H1 (cell line): ENCODE results near the gene IRF9. TPM values are rescaled to one million over a fixed set of nuclear protein-coding genes. Genes with fewer than 3 reads are reported as not detected.

Experiments
- CTCF ChIA-PET: fragments of 300-600 bp; sonication (Branson Sonifier 250); formaldehyde crosslinking; loops from one replicate; lab custom pipeline; 2021; ENCODE audit not compliant: partially characterized antibody; lab: Charles Lee
- POLR2A ChIA-PET: fragments of 300-600 bp; sonication (Branson Sonifier 250); formaldehyde crosslinking; loops from one replicate; lab custom pipeline; 2021; ENCODE audit warnings: inconsistent platforms; ENCODE audit not compliant: partially characterized antibody; lab: Charles Lee
- DNase-seq, 2 experiments: peaks; one replicate each; pipeline versions ENCODE4 v3.0.0 to v3.0.0-alpha.2; 2010 to 2022; ENCODE audit warnings: low spot score in 2 of 2, low read depth in 1 of 2, mixed read lengths in 1 of 2
- FAIRE-seq: peaks from 2 replicates; lab custom pipeline; 2011; peaks lifted over from hg19 to GRCh38; lab: Jason Lieb, UNC
- H2AFZ ChIP-seq: 2 replicates; pipeline ENCODE4 v1.8.1; 2012; ENCODE audit warnings: low read length, inconsistent platforms
- H2AK5ac ChIP-seq: 2 replicates; pipeline ENCODE4 v1.6.1; 2013; ENCODE audit warnings: low read depth, low read length
- H2BK120ac ChIP-seq: replicated peaks from 2 replicates; pipeline ENCODE3; 2013; ENCODE audit warnings: low read depth, low read length, inconsistent platforms
- H2BK12ac ChIP-seq: 2 replicates; pipeline ENCODE4 v1.6.1; 2013; ENCODE audit warnings: low read depth, low read length
- H2BK15ac ChIP-seq: 2 replicates; pipeline ENCODE4 v1.6.1; 2013; ENCODE audit warnings: low read length
- H2BK20ac ChIP-seq: 2 replicates; pipeline ENCODE4 v1.6.1; 2013; ENCODE audit warnings: low read length
- H2BK5ac ChIP-seq: 2 replicates; pipeline ENCODE4 v1.6.1; 2013; ENCODE audit warnings: low read depth, low read length
- H3K14ac ChIP-seq: 2 replicates; pipeline ENCODE4 v1.6.1; 2013; ENCODE audit warnings: inconsistent platforms; ENCODE audit not compliant: insufficient read length
- H3K18ac ChIP-seq: 2 replicates; pipeline ENCODE4 v1.6.1; 2013; ENCODE audit warnings: low read length; ENCODE audit errors: extremely low read depth
- H3K23ac ChIP-seq: 2 replicates; pipeline ENCODE4 v1.6.1; 2013; ENCODE audit warnings: inconsistent platforms; ENCODE audit not compliant: insufficient read length
- H3K23me2 ChIP-seq: 2 replicates; pipeline ENCODE4 v1.6.1; 2013; ENCODE audit warnings: low read depth, low read length
- H3K27ac ChIP-seq: 2 replicates; pipeline ENCODE4 v1.6.1; 2011; ENCODE audit warnings: low read depth, low read length, inconsistent platforms
- H3K27me3 ChIP-seq, 4 experiments: replicated peaks in 1 of 4; 1 replicate in 1 of 4; 2 replicates in 3 of 4; pipeline versions ENCODE4 v1.6.1 to v1.8.1; 2011 to 2013; ENCODE audit warnings: low read length in 3 of 4, mild to moderate bottlenecking in 3 of 4, inconsistent platforms in 2 of 4, mixed read lengths in 2 of 4, moderate library complexity in 1 of 4; ENCODE audit not compliant: control insufficient read depth in 3 of 4, insufficient read depth in 3 of 4; ENCODE audit errors: extremely low read depth in 1 of 4
- H3K36me3 ChIP-seq, 4 experiments: 2 replicates each; pipeline versions ENCODE4 v1.6.1 to v1.8.1; 2011 to 2013; ENCODE audit warnings: mild to moderate bottlenecking in 4 of 4, low read length in 3 of 4, moderate library complexity in 2 of 4, control low read depth in 1 of 4, inconsistent platforms in 1 of 4; ENCODE audit not compliant: insufficient read depth in 4 of 4, control insufficient read depth in 2 of 4
- H3K4ac ChIP-seq: replicated peaks from 2 replicates; pipeline ENCODE3; 2013; ENCODE audit warnings: low read length, low read depth, mixed read lengths, inconsistent platforms; ENCODE audit not compliant: insufficient read length
- H3K4me1 ChIP-seq, 4 experiments: replicated peaks in 1 of 4; 1 replicate in 1 of 4; 2 replicates in 3 of 4; pipeline versions ENCODE4 v1.6.1 to v1.8.1; 2011 to 2013; ENCODE audit warnings: low read length in 3 of 4, inconsistent platforms in 2 of 4, mixed read lengths in 1 of 4; ENCODE audit not compliant: insufficient read depth in 4 of 4, control insufficient read depth in 3 of 4
- H3K4me2 ChIP-seq, 2 experiments: 2 replicates each; pipeline versions ENCODE4 v1.6.1 to v1.8.1; 2011 to 2013; ENCODE audit warnings: low read depth in 2 of 2, low read length in 2 of 2, control low read depth in 1 of 2, inconsistent platforms in 1 of 2, mild to moderate bottlenecking in 1 of 2; ENCODE audit not compliant: insufficient read depth in 1 of 2
- H3K4me3 ChIP-seq, 4 experiments: fragments of 200-600, 300-600 bp in 1 of 4; sonication (generic), shearing (Covaris generic), sonication (Bioruptor Twin) in 1 of 4; 2 replicates each; pipeline versions ENCODE4 v1.5.1 to v1.8.1; 2011 to 2016; ENCODE audit warnings: low read length in 4 of 4, low read depth in 3 of 4, control low read depth in 2 of 4, inconsistent platforms in 2 of 4, mild to moderate bottlenecking in 2 of 4, mixed read lengths in 1 of 4, moderate library complexity in 1 of 4; ENCODE audit not compliant: insufficient read depth in 2 of 4; ENCODE audit errors: extremely low read depth in 1 of 4
- H3K56ac ChIP-seq: replicated peaks from 2 replicates; pipeline ENCODE3; 2013; ENCODE audit warnings: low read depth, mild to moderate bottlenecking, mixed read lengths, low read length, inconsistent platforms; ENCODE audit not compliant: insufficient read length
- H3K79me1 ChIP-seq: 2 replicates; pipeline ENCODE4 v1.6.1; 2013; ENCODE audit warnings: low read depth, low read length, control low read depth
- H3K79me2 ChIP-seq, 2 experiments: 2 replicates each; pipeline versions ENCODE4 v1.6.1 to v1.8.1; 2012 to 2013; ENCODE audit warnings: low read length in 2 of 2, mild to moderate bottlenecking in 2 of 2, inconsistent platforms in 1 of 2; ENCODE audit not compliant: insufficient read depth in 2 of 2, control insufficient read depth in 1 of 2
- H3K9ac ChIP-seq, 4 experiments: replicated peaks in 1 of 4; 1 replicate in 1 of 4; 2 replicates in 3 of 4; pipeline versions ENCODE4 v1.6.1 to v1.8.1; 2011 to 2013; ENCODE audit warnings: low read depth in 3 of 4, low read length in 3 of 4, control low read depth in 2 of 4, mild to moderate bottlenecking in 2 of 4, moderate library complexity in 2 of 4, inconsistent platforms in 1 of 4; ENCODE audit errors: extremely low read depth in 1 of 4
- H3K9me3 ChIP-seq, 2 experiments: 2 replicates each; pipeline versions ENCODE4 v1.6.1 to v1.8.1; 2012 to 2013; ENCODE audit warnings: mild to moderate bottlenecking in 2 of 2, moderate library complexity in 2 of 2, control low read depth in 1 of 2, inconsistent platforms in 1 of 2, low read depth in 1 of 2, low read length in 1 of 2, mixed read lengths in 1 of 2; ENCODE audit not compliant: insufficient read depth in 2 of 2
- H4K20me1 ChIP-seq, 2 experiments: replicated peaks in 1 of 2; 2 replicates each; pipeline versions ENCODE3 to v1.8.1; 2011 to 2013; ENCODE audit warnings: inconsistent platforms in 2 of 2, low read length in 2 of 2, mild to moderate bottlenecking in 1 of 2; ENCODE audit not compliant: insufficient read depth in 2 of 2, control insufficient read depth in 1 of 2
- H4K5ac ChIP-seq: 2 replicates; pipeline ENCODE4 v1.6.1; 2013; ENCODE audit warnings: low read length, low read depth, mixed read lengths, inconsistent platforms; ENCODE audit not compliant: insufficient read length
- H4K8ac ChIP-seq: 2 replicates; pipeline ENCODE4 v1.8.0; 2013; ENCODE audit warnings: mild to moderate bottlenecking, moderate library complexity, low read length, inconsistent platforms; ENCODE audit not compliant: insufficient read depth; ENCODE audit errors: extremely low read depth
- H4K91ac ChIP-seq: replicated peaks from 2 replicates; pipeline ENCODE3; 2013; ENCODE audit warnings: low read length, mixed read lengths, inconsistent platforms; ENCODE audit not compliant: insufficient read length
- BRCA1 ChIP-seq: IDR thresholded peaks from 2 replicates; pipeline ENCODE4 v1.6.1; 2012; ENCODE audit warnings: low read depth, low read length, improper control_type of control experiment
- CREB1 ChIP-seq: IDR thresholded peaks from 2 replicates; pipeline ENCODE4 v1.6.1; 2012; ENCODE audit warnings: inconsistent platforms
- JUND ChIP-seq: IDR thresholded peaks from 2 replicates; pipeline ENCODE4 v1.6.1; 2011; ENCODE audit warnings: mild to moderate bottlenecking, improper control_type of control experiment, low read length
- POLR2AphosphoS5 ChIP-seq: IDR thresholded peaks from 2 replicates; pipeline ENCODE4 v1.6.1; 2011; ENCODE audit warnings: low read depth, low read length
- POU5F1 ChIP-seq: IDR thresholded peaks from 2 replicates; pipeline ENCODE4 v1.6.1; 2011; ENCODE audit warnings: low read depth, mild to moderate bottlenecking, low read length, moderate library complexity
- SUZ12 ChIP-seq: fragments of 200-600 bp; sonication (generic); IDR thresholded peaks from 2 replicates; pipeline ENCODE4 v1.6.1; 2012; ENCODE audit warnings: mild to moderate bottlenecking, inconsistent platforms, low read length, moderate library complexity, mixed read lengths
- TBP ChIP-seq: IDR thresholded peaks from 2 replicates; pipeline ENCODE4 v1.6.1; 2011; ENCODE audit warnings: low read depth, low read length, improper control_type of control experiment
- TCF12 ChIP-seq: IDR thresholded peaks from 2 replicates; pipeline ENCODE4 v1.6.1; 2011; ENCODE audit warnings: low read depth, mild to moderate bottlenecking, low read length
- WGBS, 2 experiments: shearing (Covaris generic) in 1 of 2; methylation state at CpG; one replicate each; pipeline versions ENCODE4 v1.1.6 to v1.1.7; 2013 to 2015; ENCODE audit warnings: low lambda C conversion rate in 2 of 2, mixed read lengths in 2 of 2, inconsistent platforms in 1 of 2, low coverage in 1 of 2, missing lambda C conversion rate in 1 of 2; ENCODE audit not compliant: insufficient replicate concordance in 2 of 2, insufficient coverage in 1 of 2, insufficient read length in 1 of 2; ENCODE audit errors: extremely low coverage in 1 of 2, missing lambda C conversion rate in 1 of 2; 5-methylcytosine and 5-hydroxymethylcytosine counted together
- long read RNA-seq, 2 experiments: library from RNA in 1 of 2; library from capped mRNA in 1 of 2; stranded (forward); transcript quantifications; one replicate each; pipeline ENCODE4 v2.0.0, GENCODE V29; 2021; ENCODE audit warnings: inconsistent platforms in 1 of 2
- polyA minus RNA-seq, 3 experiments: library from RNA; depleted of rRNA, polyadenylated mRNA; stranded (reverse); fragments of >200 nt; gene quantifications; 1 replicate in 2 of 3; 2 replicates in 1 of 3; pipeline ENCODE4 v1.2.3, GENCODE V29; 2011
- polyA plus RNA-seq, 7 experiments: library from polyadenylated mRNA; depleted of rRNA in 3 of 7; stranded (reverse) in 5 of 7; unstranded in 2 of 7; fragments of >200 nt in 5 of 7; fragments of 200-250 nt in 2 of 7; gene quantifications; 1 replicate in 5 of 7; 2 replicates in 1 of 7; 4 replicates in 1 of 7; pipeline versions ENCODE4 v1.2.1 to v1.2.3, GENCODE V29; 2011 to 2013; ENCODE audit warnings: missing spikeins in 2 of 7, mixed read lengths in 2 of 7
- total RNA-seq: library from RNA; stranded (reverse); fragmentation: NEBNext Ultra II Directional; extraction: Animal tissue kit (Norgen Biotek cat#: 25700); gene quantifications from 2 replicates; pipeline ENCODE4 v1.2.1, GENCODE V29; 2021

Gene IRF9
- total RNA-seq (11.1 and 11.4 TPM in 2 replicates), polyA plus RNA-seq (2011; rRNA removed) (13.2 and 13.3 TPM in 2 replicates), polyA minus RNA-seq (2011; rRNA and poly(A)+ RNA removed) (5.1 and 7.1 TPM in 2 replicates)
- polyA plus RNA-seq (2011; cell fraction: cytosol; rRNA removed), result 9.7 TPM
- 40.3 TPM for polyA plus RNA-seq (2011; cell fraction: nucleus; rRNA removed)
- polyA plus RNA-seq (2012, experiment 1 of 2), result 9.0 to 13.1 TPM (median 11.7 TPM) in 4 replicates
- polyA plus RNA-seq (2012, experiment 2 of 2), result 15.6 TPM
- polyA plus RNA-seq (2013, experiment 1 of 2), result 10.7 TPM
- 11.3 TPM for polyA plus RNA-seq (2013, experiment 2 of 2)
- polyA minus RNA-seq (2011; cell fraction: cytosol; rRNA and poly(A)+ RNA removed), result 3.8 TPM
- polyA minus RNA-seq (2011; cell fraction: nucleus; rRNA and poly(A)+ RNA removed), result 11.3 TPM
- long read RNA-seq, experiment 1, partial matches to known transcripts, result 1 of 3 reads
- long read RNA-seq, experiment 1, other reads (novel, unspliced or antisense), result 1 of 3 reads
- long read RNA-seq, experiment 2, partial matches to known transcripts, result 1 of 2 reads
- long read RNA-seq, experiment 2, other reads (novel, unspliced or antisense), result 1 of 2 reads

DNA sequence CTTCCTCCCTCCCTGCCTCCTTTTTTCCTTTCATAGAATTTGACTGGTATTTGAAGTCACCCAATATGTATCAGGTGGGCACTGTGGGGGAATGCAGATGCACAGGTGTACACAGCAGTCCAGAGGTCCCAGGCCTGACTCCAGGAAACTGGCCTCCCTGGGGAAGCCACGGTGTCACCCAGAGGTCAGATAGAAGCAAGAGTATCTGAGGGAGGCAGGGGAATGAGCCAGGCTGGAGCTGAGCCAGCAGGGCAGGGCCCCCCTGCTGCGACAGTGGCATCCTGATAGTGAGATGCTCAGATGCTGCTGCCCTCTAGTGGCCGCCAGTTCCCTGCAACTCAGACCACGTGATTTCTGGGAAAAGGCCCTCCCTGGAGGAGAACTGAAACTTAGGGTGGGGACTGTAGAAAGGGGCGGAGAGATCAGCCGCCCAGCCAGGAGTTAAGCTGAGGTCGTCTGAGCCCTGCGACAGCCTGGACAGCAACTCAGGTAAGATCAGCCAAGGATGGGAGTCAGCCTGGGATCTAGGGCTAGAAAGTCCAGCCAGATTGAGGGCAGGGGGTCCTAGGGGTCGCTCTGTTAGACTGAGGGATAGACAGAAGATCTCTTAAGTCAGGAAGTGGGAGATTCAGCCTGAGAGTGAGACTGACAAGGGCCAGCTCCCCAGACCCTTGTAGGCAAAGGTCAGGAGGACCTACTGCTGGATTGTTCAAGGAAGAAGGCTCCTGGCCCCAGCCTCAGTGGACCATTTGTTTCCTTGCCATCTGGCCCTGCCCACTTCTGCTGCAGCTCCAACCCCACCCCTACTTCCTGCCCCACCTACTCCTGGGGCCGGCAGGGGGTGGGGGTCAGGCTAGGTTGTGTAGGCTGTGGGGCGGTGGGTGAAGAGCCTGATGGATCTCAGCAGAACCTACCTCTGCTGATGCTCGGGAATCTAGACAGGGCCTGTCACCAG, at the start of gene IRF9:
TSS of gene IRF9 (plus strand) at position 416 of the 955 bp plus-strand sequence. CDS start 880 bp downstream, outside the sequence.
- DNase-seq (peak; percentile 94 to 100), FAIRE-seq (peak; percentile 7)
- Histone ChIP-seq H3K23ac (no peak within 1 kb of the TSS), H2BK120ac (no peak within 1 kb of the TSS), H3K18ac (no peak within 1 kb of the TSS; the same call in 1 of the 2 replicates), H3K56ac (no peak within 1 kb of the TSS), H4K5ac (no peak within 1 kb of the TSS), H3K9me3 (no peaks in the 10 kb centered on the region), H2BK15ac (0 out of 2 replicates have a peak within 1 kb of the TSS, but pooled peaks have one; percentile 3), H2BK12ac (0 out of 2 replicates have a peak within 1 kb of the TSS, but pooled peaks have one; percentile 23), H2BK20ac (no peak within 1 kb of the TSS), H3K9ac (no peak within 1 kb of the TSS; a peak in 2 of 7 replicates), H3K4me2 (peak within 1 kb of the TSS; percentile 28 to 80), H3K4ac (no peak within 1 kb of the TSS), H3K23me2 (0 out of 2 replicates have a peak, but pooled peaks cover 2% of the 10 kb centered on the region), H2AFZ (no peak within 1 kb of the TSS), H4K91ac (no peak within 1 kb of the TSS), H3K27me3 (no peaks in the 10 kb centered on the region), H3K79me2 (no peaks in the 10 kb centered on the region), H2AK5ac (no peak within 1 kb of the TSS), H2BK5ac (peak within 1 kb of the TSS; percentile 42; the same call in 1 of the 2 replicates), H4K8ac (0 out of 2 replicates have a peak within 1 kb of the TSS, but pooled peaks have one; percentile 3), H3K27ac (peak within 1 kb of the TSS; percentile 55; the same call in 1 of the 2 replicates), H3K4me1 (peaks cover 0 to 10% (median 2%) of the 10 kb centered on the region in 4 experiments; a peak in 3 of 7 replicates), H3K4me3 (peak within 1 kb of the TSS; percentile 6 to 52 (median 20); a peak in 5 of 8 replicates), H3K36me3 (peaks cover 16 to 41% (median 30%) of the 10 kb centered on the region in 4 experiments), H3K79me1 (no peaks in the 10 kb centered on the region), H4K20me1 (peaks cover 2 to 19% of the 10 kb centered on the region in 2 experiments), H3K14ac (no peak within 1 kb of the TSS)
- ChIA-PET POLR2A (interaction anchor here (0.7 to 7.6 kb wide), 29 partner anchors 9 to 158 kb away, joined by 3 to 93 read pairs (median 5); partner anchors contain the start of genes CHMP4A, DCAF11, DHRS1 and EMC9), CTCF (interaction anchor here (0.7 to 3.3 kb wide), 40 partner anchors 8 to 129 kb away, joined by 3 to 26 read pairs (median 4); partner anchors contain the start of genes DCAF11, IPO4, NRL and PSME1)
- 16% methylated on average over 12 of the region's 12 CpGs; no CpG with 5 or more reads in 1 of the 2 experiments for WGBS, 2 experiments
- TF ChIP-seq SUZ12 (no peak), JUND (peak; percentile 44; the same call in 1 of the 2 replicates), TBP (peak; percentile 61; the same call in 1 of the 2 replicates), POLR2AphosphoS5 (peak; percentile 77), TCF12 (0 out of 2 replicates have a peak, but pooled peaks have one; percentile 44), CREB1 (peak; percentile 66), BRCA1 (no peak; the same call in 1 of the 2 replicates), POU5F1 (no peak)
